ENCODE results near the gene OVCA2.

Gene OVCA2

GRCh38 chr17:2042933-2043332 lies 1.1 kb downstream of the OVCA2 start:
- no peaks in the 10 kb centered on the region for H3K9me2 ChIP-seq (replicated peaks; ENCODE audit: insufficient read depth, low read length)
- H3K9ac ChIP-seq (ENCODE audit: low read length) = peak overlapping the region; percentile 75
- peak overlapping the region; percentile 93 for H3K4me2 ChIP-seq (ENCODE audit: low read depth, low read length, poor library complexity, severe bottlenecking)
- no peaks in the 10 kb centered on the region for H4K20me1 ChIP-seq (ENCODE audit: low read depth, low read length)
- no peak overlapping the region for H2AFZ ChIP-seq (ENCODE audit: low read depth, low read length, severe bottlenecking)
- H3K79me2 ChIP-seq (ENCODE audit: insufficient read depth, low read length) = peaks cover 6% of the 10 kb centered on the region; the same call in 1 of the 2 replicates
- no peaks in the 10 kb centered on the region for H3K27me3 ChIP-seq (ENCODE audit: low read length)
- H3K9me3 ChIP-seq (ENCODE audit: insufficient read depth, low read length) = no peaks in the 10 kb centered on the region
- no peaks in the 10 kb centered on the region; the same call in 1 of the 2 replicates for H3F3A ChIP-seq (ENCODE audit: insufficient read depth)
- H3K27ac ChIP-seq (ENCODE audit: low read depth, low read length) = no peak overlapping the region
- peak overlapping the region; percentile 64 for H3K4me3 ChIP-seq (ENCODE audit: insufficient read depth, low read length, poor library complexity, severe bottlenecking)
- TF ChIP-seq EZH2phosphoT487 (conservative IDR thresholded peaks at IDR 0.05; ENCODE audit: low read length) (no peak), CTCF (IDR thresholded peaks at IDR 0.05; ENCODE audit: insufficient read depth, low read length, poor library complexity, severe bottlenecking) (no peak)
- H3K36me3 ChIP-seq (ENCODE audit: low read length) = no peaks in the 10 kb centered on the region

GRCh38 chr17:2043785-2044184 lies 2.0 kb downstream of the OVCA2 start:
- TF ChIP-seq EZH2phosphoT487 (conservative IDR thresholded peaks at IDR 0.05; ENCODE audit: low read length) = no peak
- TF ChIP-seq CTCF (IDR thresholded peaks at IDR 0.05; ENCODE audit: insufficient read depth, low read length, poor library complexity, severe bottlenecking) = no peak
- Histone ChIP-seq H3K27ac (ENCODE audit: low read depth, low read length) (no peak overlapping the region), H2AFZ (ENCODE audit: low read depth, low read length, severe bottlenecking) (no peak overlapping the region), H3K36me3 (ENCODE audit: low read length) (no peaks in the 10 kb centered on the region), H3K79me2 (ENCODE audit: insufficient read depth, low read length) (peaks cover 6% of the 10 kb centered on the region; the same call in 1 of the 2 replicates), H3F3A (ENCODE audit: insufficient read depth) (no peaks in the 10 kb centered on the region; the same call in 1 of the 2 replicates), H3K9me2 (replicated peaks; ENCODE audit: insufficient read depth, low read length) (no peaks in the 10 kb centered on the region), H3K9me3 (ENCODE audit: insufficient read depth, low read length) (no peaks in the 10 kb centered on the region), H3K27me3 (ENCODE audit: low read length) (no peaks in the 10 kb centered on the region), H4K20me1 (ENCODE audit: low read depth, low read length) (no peaks in the 10 kb centered on the region), H3K4me3 (ENCODE audit: insufficient read depth, low read length, poor library complexity, severe bottlenecking) (no peak overlapping the region), H3K9ac (ENCODE audit: low read length) (no peak overlapping the region), H3K4me2 (ENCODE audit: low read depth, low read length, poor library complexity, severe bottlenecking) (no peak overlapping the region)

- TF ChIP-seq CTCF (IDR thresholded peaks at IDR 0.05; ENCODE audit: insufficient read depth, low read length, poor library complexity, severe bottlenecking) (no peak), EZH2phosphoT487 (conservative IDR thresholded peaks at IDR 0.05; ENCODE audit: low read length) (no peak)
- no peak overlapping the region for H3K9ac ChIP-seq (ENCODE audit: low read length)
- H3K4me2 ChIP-seq (ENCODE audit: low read depth, low read length, poor library complexity, severe bottlenecking) = no peak overlapping the region
Observed at GRCh38 chr17:2044263-2044894, 2.6 kb downstream of the OVCA2 start.

More at GRCh38 chr17:2044263-2044894, 2.6 kb downstream of the OVCA2 start:
- H3K27me3 ChIP-seq (ENCODE audit: low read length) = no peaks in the 10 kb centered on the region
- no peaks in the 10 kb centered on the region for H3K36me3 ChIP-seq (ENCODE audit: low read length)
- H3K9me3 ChIP-seq (ENCODE audit: insufficient read depth, low read length) = no peaks in the 10 kb centered on the region
- peaks cover 5% of the 10 kb centered on the region; the same call in 1 of the 2 replicates for H3F3A ChIP-seq (ENCODE audit: insufficient read depth)
- H3K27ac ChIP-seq (ENCODE audit: low read depth, low read length) = no peak overlapping the region
- no peak overlapping the region for H2AFZ ChIP-seq (ENCODE audit: low read depth, low read length, severe bottlenecking)
- no peaks in the 10 kb centered on the region for H3K9me2 ChIP-seq (replicated peaks; ENCODE audit: insufficient read depth, low read length)
- H4K20me1 ChIP-seq (ENCODE audit: low read depth, low read length) = no peaks in the 10 kb centered on the region
- peaks cover 6% of the 10 kb centered on the region; the same call in 1 of the 2 replicates for H3K79me2 ChIP-seq (ENCODE audit: insufficient read depth, low read length)
- no peak overlapping the region for H3K4me3 ChIP-seq (ENCODE audit: insufficient read depth, low read length, poor library complexity, severe bottlenecking)

All from SU-DHL-6 (cell line).